GM21529 (cell line): ENCODE data around the gene TAF1C.
A peak's percentile ranks its signal among the peaks of the same experiment; 100 is the strongest.
"Not testable (repeated sequence)": the region's sequence is repeated elsewhere in the genome, so short reads cannot be mapped to it uniquely, and the experiment has no call there.

Experiments used
- ATAC-seq: cut with Tn5 transposase; IDR thresholded peaks from one replicate; pipeline ENCODE4 v1.9.1; 2021; ENCODE audit not compliant: unreplicated experiment

TAF1C gene

GRCh38 chr16:84186685-84187437 is at the start of gene TAF1C:
TSS of gene TAF1C (minus strand) at chr16:84187057. CDS start at chr16:84184988, 2,069 bp downstream.
- ATAC-seq = peak; percentile 95

DNA sequence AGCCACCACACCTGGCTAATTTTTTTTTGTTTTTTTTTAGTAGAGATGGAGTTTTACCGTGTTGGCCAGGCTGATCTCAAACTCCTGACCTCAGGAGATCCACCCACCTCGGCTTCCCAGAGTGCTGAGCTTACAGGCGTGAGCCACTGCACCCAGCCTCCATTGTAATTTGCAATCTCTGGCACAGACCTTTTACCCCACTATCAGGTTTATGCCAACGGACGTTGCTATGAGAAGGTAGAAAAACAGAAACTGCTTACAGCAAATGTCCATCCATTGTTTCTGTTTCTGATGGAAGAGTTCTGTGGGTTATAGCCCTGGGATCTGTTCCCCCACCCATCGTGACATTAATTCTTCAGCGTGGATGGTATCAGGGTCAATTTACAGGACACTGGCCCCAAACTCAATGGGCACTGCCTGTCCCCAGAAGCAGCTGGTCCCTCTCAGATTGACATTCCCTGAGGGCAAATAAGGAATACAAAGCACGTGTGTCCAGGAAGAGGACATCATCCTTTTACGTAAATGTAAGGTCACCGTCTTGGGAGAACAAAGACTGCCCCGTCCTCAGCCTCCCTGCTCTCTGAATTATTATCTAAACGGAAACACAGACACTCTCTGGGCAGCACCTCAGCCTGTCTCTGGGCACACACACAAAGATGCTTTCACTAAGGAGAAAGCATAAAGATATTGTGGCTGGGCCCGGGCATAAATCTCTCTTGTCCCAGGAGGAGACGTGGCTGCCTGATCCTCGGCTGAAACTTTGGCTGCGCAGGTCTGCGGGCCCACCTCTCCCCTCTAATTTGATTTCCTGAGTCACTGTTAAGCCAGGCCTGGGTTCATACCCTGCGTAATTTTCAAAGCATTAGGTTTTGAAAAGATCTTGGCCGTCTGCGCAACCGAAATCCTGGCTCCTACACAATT is 47.7 kb upstream of the TAF1C start:
- no peak for ATAC-seq

DNA sequence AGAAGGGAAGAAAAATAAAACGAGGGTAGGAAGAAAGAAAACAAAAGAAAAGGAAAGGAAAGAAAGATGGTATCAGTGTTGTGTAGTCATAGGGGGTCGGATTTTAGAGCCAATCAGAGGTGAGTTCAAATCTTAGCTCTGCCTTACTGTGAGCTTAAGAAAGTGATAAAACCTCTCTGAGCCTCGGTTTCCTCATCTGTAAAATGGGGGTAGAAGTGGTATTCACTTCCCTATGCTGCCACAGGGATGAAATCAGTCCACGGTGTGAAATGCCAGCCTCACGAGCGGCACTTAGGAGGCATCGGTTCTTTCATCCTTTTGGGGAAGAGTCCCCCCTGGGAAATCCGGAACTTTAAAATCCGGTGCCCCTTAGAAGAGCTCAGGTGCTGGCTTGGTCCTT is 46.9 kb upstream of the TAF1C start:
- ATAC-seq = no peak

- no peak for ATAC-seq
These were observed 46.1 kb upstream of the TAF1C start for GRCh38 chr16:84232969-84233368.

DNA sequence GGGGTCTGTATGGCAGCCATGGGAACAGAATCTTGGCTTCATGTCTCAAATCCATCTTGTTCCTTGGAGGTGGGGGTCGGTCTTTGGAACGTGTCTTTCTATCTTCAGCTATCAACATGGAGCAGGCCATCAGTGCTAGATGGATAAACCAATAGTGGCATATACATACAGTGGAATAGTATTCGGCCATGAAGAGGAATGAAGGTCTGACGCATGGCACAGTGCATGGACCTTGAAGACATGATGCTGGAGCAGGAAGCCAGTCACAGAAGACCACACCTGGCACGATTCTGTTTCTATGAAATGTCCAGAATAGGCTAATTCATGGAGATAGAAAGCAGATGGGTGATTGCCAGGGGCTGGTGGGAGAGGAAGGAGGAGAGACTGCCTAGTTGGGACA is 45.2 kb upstream of the TAF1C start:
- ATAC-seq = no peak

DNA sequence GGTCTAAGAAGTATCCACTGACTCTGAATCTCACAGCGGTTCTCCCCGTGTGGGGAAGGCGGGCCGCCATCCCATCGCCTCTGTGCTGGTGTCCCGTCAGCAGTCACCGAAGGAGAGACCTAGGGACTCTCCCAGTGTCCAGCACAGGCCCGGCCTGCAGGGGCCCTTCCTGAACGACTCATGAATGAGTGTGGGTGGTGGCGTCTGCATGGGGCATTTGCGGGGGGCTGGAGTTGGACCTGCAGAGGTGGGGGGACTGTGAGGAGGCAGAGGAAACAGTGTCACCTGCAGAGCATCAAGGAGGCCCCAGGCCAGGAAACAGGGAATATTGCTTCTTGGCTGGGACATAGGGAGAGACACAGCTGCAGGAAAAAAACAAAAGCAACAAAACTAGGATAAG is 42.6 kb upstream of the TAF1C start:
- ATAC-seq = no peak

GRCh38 chr16:84228256-84228838 is 41.5 kb upstream of the TAF1C start:
- no peak for ATAC-seq

- ATAC-seq = no peak
These were observed 40.7 kb upstream of the TAF1C start for GRCh38 chr16:84227548-84227947.

DNA sequence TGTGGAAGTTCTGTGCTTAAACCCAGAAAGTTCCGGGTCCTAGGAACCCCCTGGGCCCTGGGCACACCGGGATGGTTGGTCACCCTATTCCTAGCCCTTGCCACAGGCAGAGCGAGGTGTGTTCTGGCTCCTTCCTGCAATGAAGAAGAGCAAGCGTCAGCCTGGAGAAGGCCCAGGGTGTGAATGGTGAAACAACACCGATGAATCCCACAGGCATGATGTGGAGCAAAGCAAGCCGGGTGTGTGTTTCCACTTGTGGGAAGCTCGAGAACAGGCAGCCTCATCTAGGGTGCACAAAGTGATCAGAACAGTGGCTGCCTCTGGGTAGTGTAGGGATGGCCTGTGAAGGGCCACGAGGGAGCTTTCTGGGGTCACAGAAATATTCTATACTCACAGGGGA is 39.2 kb upstream of the TAF1C start:
- ATAC-seq = no peak

DNA sequence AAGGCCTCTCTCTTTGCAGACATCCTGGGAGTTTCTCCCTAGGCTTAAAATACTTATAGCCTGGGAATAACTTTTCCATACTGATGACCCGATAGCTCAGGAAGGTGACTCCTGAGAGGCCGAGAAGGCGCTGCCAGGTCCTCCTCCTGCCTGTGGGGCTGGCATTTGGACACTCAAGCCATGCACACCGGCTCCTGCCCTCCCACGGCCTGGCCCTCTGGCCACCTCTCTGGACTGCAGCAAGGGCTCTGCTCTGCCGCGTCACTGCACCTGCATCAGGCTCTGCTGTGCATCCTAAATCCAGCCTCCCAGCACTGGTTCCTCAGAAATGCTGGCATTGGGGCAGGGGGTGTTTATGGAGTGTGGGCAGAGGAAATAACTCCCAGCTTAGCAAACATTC is 38.7 kb upstream of the TAF1C start:
- no peak for ATAC-seq

DNA sequence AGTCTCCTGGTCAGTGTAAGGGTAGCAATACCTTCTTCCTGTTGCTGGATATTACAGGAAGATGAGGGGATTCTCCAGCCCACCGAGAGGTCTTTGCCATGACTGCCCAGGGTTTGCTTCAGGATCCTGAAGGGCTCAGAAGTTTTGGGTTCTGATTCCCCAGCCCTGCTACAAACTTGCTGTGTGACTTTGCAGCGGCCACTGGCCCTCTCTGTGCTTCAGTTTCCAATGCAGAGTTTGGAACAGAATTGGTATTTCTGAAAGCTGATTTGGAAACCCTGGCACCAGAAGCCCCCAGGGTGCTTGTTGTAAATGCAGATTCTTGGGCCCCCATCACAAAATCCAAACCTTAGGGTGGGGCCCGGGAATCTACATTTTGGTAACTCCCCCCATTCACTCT is 38.3 kb upstream of the TAF1C start:
- ATAC-seq = no peak

- no peak for ATAC-seq
These were observed 37.7 kb upstream of the TAF1C start for GRCh38 chr16:84224554-84224953.

DNA sequence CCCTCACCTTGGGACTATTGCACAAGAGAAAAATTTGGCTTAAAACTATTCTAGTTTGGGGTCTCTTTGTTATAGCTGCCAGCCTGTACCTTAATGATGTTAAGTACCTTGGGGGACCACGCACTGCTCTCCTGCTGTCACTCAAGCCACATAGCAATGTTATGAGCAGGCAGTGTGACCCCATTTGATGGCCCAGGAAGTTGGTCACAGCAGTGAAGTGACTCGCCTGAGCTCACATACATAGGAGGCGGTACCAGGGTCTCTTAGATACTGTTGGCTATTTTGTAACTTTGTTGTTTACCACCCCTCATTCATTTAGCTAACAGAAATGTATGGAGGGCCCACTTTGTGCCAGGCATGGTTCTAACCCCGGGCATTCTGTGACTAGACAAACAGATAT is 36.6 kb upstream of the TAF1C start:
- no peak for ATAC-seq

DNA sequence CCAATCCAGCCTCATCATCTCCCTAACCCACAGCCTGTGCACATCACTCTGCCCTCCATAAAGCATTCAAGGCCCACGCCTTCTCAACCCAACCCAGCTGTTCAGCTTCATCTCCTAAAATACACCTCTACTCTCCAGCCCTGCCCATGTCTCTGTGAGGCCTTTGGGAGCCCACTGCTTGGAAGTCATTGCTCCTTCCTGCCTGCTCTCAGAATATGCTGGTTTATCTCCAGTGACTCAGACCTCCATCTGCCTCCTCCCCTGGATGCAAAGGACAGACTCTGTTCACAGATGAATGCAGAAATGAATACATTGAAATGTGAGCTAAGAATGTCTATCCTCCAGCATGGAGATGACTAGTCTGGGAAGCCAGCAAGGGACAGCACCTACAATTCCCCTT is 34.0 kb upstream of the TAF1C start:
- no peak for ATAC-seq

GRCh38 chr16:84218956-84219355 is 32.1 kb upstream of the TAF1C start:
- no peak for ATAC-seq

- no peak for ATAC-seq
These were observed 31.4 kb upstream of the TAF1C start for GRCh38 chr16:84218176-84218823.

DNA sequence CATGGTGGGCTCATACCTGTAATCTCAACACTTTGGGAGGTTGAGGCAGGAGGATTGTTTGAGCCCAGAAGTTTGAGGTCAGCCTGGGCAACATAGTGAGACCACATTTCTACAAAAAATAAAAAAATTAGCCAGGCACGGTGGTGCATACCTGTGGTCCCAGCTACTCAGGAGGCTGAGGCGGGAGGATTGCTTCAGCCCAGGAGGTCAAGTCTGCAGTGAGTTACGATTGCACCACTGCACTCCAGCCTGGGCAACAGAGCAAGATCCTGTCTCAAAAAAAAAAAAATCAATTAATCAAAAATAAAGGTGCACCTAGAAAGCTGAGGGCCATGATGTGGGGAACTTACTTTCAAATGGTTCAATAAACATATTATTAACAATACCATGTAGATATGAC is 29.3 kb upstream of the TAF1C start:
- not testable (repeated sequence) for ATAC-seq

DNA sequence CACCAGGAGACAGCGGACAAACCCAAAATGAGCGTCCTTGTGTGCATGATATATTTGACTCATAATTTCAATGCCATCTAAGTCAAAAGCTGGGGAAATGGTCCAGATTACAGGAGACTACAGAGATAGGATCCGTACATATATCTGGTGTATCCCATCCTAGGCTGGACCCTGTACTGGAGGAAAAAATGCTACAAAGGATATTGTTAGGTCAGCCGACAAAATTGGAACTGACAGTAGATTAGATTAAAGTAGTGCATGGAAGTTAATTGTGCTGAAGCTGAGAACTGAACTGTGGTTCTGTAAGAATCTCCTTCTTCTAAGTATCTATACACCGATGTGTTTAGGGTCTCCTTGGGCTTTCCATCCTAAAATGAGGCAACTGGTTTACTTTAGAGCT is 28.7 kb upstream of the TAF1C start:
- ATAC-seq = no peak

- ATAC-seq = no peak
These were observed 27.7 kb upstream of the TAF1C start for GRCh38 chr16:84214451-84215066.

DNA sequence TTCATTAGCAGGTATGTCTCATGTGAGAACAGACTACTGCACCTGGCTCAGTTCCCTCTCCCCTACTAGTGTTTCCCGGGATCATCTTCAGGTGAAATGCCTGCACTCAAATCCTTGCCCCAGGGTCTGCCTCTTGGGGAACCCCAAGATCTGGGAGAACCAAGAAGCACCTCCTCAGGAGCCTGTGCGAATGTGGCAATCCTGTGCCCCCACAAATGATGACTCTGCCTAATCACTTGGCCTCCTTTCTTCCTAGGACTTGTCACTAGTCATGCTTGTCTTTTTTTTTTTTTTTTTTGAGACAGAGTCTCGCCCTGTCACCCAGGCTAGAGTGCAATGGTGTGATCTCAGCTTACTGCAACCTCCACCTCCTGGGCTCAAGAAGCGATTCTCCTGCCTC is 25.8 kb upstream of the TAF1C start:
- no peak for ATAC-seq

- no peak for ATAC-seq
These were observed 25.3 kb upstream of the TAF1C start for GRCh38 chr16:84212154-84212553.
